Esophagus muscularis mucosa (tissue), 4 donors: Measurements from ENCODE around the gene EPHB1.

Experiments
- EP300 ChIP-seq: sonication (generic); formaldehyde crosslinking; IDR thresholded peaks from one replicate; pipeline ENCODE4 v1.6.1; 2017; ENCODE audit warnings: antibody characterized with exemption
- POLR2A ChIP-seq: fragments of 450-650 bp; IDR thresholded peaks from one replicate; pipeline ENCODE4 v1.6.1; 2017; ENCODE audit warnings: antibody characterized with exemption, moderate library complexity, mild to moderate bottlenecking, low read depth
- POLR2AphosphoS5 ChIP-seq, 2 donors: sonication (generic); formaldehyde crosslinking; IDR thresholded peaks; one replicate each; pipeline ENCODE4 v1.6.1; 2017; ENCODE audit warnings: antibody characterized with exemption in 2 of 2
- TF ChIP-seq, protein P1 (sequence below), 3 experiments: fragments of 200-600 bp in 2 of 3; fragments of 450-650 bp in 1 of 3; sonication (generic) in 2 of 3; IDR thresholded peaks; one replicate each; pipeline ENCODE4 v1.5.1; 2017 to 2019; ENCODE audit warnings: antibody characterized with exemption in 3 of 3, mild to moderate bottlenecking in 2 of 3, moderate library complexity in 1 of 3

DNA sequence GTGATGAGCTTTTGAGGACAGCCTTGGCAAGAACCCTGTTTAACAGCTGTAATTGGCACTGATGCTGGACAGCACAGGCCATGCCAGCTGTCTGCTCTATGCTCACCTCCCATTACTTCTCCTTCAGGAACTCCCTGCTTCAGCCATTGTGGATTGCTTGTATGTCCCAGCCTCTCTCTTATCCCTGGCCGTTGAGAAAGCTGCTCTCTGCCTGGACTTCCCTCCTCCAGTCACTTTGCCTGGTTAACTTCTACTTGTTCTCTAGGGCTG is 444.5 kb downstream of the EPHB1 start:
- TF ChIP-seq, protein P1, sequence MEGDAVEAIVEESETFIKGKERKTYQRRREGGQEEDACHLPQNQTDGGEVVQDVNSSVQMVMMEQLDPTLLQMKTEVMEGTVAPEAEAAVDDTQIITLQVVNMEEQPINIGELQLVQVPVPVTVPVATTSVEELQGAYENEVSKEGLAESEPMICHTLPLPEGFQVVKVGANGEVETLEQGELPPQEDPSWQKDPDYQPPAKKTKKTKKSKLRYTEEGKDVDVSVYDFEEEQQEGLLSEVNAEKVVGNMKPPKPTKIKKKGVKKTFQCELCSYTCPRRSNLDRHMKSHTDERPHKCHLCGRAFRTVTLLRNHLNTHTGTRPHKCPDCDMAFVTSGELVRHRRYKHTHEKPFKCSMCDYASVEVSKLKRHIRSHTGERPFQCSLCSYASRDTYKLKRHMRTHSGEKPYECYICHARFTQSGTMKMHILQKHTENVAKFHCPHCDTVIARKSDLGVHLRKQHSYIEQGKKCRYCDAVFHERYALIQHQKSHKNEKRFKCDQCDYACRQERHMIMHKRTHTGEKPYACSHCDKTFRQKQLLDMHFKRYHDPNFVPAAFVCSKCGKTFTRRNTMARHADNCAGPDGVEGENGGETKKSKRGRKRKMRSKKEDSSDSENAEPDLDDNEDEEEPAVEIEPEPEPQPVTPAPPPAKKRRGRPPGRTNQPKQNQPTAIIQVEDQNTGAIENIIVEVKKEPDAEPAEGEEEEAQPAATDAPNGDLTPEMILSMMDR (IDR thresholded peaks at IDR 0.05) = no peak
- TF ChIP-seq POLR2A (no peak), EP300 (no peak), POLR2AphosphoS5 (IDR thresholded peaks at IDR 0.05) (no peak)
